NCI-H2227 treated with DMSO at 0.1 percent for 48 hours (cell line): ENCODE results near the gene ATF5.
"Not testable (repeated sequence)": the region's sequence is repeated elsewhere in the genome, so short reads cannot be mapped to it uniquely, and the experiment has no call there.

Experiments
- DNase-seq: peaks from one replicate; lab custom pipeline; 2025; lab: John Stamatoyannopoulos, UW

The ATF5 gene

GRCh38 chr19:49949742-49950589, 21.0 kb downstream of the ATF5 start:
- DNase-seq: no peak

GRCh38 chr19:49950590-49950948, 21.6 kb downstream of the ATF5 start:
- DNase-seq: no peak

- DNase-seq: no peak
Measured at GRCh38 chr19:49950956-49951526, 22.0 kb downstream of the ATF5 start.

DNA sequence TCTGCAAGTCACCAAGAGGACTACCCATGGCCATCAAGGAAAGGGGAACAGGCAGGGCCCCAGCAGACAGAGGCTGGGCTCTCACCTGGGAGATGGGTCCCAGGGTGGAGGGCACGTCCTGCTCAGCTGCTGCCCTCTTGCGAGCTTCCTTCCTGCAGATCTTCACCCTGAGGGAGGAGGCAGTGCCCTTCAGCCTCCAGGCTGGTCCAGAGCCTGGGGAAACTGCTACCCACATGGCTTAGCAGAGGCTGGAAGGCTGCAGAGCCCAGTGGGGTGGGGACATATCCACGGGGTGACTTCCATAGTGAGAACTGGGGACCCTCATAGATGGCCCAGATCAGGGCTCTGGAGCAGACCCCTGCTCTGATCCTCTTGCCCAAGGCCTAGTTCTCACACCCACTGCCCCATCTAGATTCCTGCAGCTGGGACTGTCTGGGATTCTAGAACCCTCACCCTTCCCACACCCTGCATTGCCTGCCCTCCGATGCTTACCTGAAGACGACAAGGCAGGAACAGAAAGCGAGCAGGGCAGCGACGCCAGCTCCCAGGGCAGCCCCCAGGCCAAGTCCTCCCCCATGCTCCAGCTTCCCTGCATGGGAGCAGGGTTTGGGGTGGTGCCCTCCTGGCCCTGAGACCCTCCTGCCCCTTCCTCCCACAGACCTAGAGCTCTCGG, 22.9 kb downstream of the ATF5 start:
- no peak for DNase-seq

GRCh38 chr19:49952479-49952836, 23.5 kb downstream of the ATF5 start:
- DNase-seq: no peak

GRCh38 chr19:49952906-49953305, 23.9 kb downstream of the ATF5 start:
- DNase-seq: no peak

GRCh38 chr19:49953416-49953815, 24.4 kb downstream of the ATF5 start:
- no peak for DNase-seq

GRCh38 chr19:49954092-49954829, 25.3 kb downstream of the ATF5 start:
- DNase-seq: no peak

GRCh38 chr19:49954933-49955332, 25.9 kb downstream of the ATF5 start:
- DNase-seq: no peak

GRCh38 chr19:49956115-49956495, 27.1 kb downstream of the ATF5 start:
- no peak for DNase-seq

- DNase-seq: no peak
Measured at GRCh38 chr19:49957262-49957915, 28.4 kb downstream of the ATF5 start.

DNA sequence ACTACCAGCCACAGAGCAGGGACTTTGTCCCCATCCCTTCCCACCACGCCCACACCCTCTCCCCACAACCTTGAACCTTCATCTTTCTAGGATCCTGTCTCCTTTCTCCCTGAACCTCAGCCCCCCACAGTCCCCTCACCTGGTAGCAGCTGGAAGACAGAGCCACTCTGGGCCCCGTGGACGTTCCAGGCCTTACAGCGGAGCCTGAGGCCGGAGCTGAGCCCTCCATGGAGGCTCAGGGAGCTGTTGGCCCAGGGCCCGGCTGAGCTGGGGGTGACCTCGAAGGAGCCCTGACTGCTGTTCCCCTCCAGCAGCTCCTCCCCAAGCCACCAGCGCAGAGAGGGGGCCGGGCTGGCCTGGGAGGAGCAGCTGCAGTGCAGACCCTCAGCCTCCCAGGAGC, 29.1 kb downstream of the ATF5 start:
- DNase-seq: not testable (repeated sequence)

DNA sequence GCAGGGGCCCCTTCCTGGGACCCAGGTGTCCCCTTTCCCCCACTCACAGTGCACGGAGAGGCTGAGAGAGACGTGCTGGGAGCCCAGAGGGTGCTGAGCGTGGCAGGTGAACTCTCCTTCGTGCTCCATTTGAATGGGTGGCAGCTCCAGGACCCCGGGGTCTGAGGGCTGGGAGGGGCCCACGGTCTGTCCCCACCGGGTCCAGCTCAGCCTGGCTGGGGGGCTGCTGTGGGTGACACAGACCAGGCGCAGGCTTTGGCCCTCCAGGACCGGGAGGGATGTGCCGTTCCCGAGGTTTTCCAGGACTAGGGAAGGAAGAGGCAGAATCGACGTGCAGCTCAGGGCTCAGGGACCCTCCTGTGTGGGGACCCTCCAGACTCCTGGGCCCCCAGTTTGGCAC, 29.6 kb downstream of the ATF5 start:
- DNase-seq: not testable (repeated sequence)

DNA sequence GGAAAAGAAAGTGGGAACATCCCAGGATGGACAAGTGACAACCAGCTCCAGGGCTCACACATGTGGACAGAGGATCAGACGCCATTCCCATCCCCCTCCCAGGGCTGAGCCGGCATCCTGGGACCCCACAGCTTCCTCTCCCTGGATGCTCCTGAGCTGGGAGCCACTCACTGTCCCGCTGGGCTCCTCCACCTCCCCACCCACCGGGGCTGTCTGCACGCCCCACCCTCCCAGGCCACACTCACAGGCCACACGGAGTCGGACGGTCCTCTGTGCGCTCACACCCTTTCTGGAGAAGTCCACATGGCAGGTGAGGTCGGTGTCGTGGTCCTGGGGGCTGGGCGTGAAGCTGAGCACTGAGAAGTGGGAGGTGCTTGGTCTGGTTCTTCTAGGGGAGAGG, 30.9 kb downstream of the ATF5 start:
- DNase-seq: not testable (repeated sequence)

DNA sequence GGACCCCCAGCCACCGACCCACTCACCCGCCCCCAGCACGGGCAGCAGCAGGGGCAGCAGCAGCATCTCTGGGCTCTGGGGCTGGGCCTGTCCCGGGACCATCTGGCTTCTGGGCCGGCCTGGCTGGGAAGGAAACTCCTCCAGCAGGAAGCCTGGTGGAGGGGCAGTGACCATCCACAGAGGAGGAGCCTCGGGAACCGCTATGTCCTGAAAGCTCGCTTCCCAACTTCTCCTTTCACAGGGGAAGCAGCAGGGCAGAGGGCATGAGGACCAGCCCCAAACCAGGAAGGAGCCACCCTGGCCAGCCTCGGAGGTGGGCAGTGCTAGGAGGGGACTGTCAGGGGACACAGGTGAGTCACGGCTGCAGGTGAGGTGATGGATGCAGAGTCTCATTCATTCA, 32.0 kb downstream of the ATF5 start, which contains the start of gene SIGLEC11:
SIGLEC11 (minus strand) TSS at position 193 of the 400 bp plus-strand sequence; CDS start at position 102, 91 bp downstream.
- not testable (repeated sequence) for DNase-seq

GRCh38 chr19:49968279-49968922, 39.4 kb downstream of the ATF5 start:
- no peak for DNase-seq

GRCh38 chr19:49969355-49969754, 40.4 kb downstream of the ATF5 start:
- not testable (repeated sequence) for DNase-seq

- DNase-seq: no peak
Measured at GRCh38 chr19:49971991-49972411, 43.0 kb downstream of the ATF5 start.

DNA sequence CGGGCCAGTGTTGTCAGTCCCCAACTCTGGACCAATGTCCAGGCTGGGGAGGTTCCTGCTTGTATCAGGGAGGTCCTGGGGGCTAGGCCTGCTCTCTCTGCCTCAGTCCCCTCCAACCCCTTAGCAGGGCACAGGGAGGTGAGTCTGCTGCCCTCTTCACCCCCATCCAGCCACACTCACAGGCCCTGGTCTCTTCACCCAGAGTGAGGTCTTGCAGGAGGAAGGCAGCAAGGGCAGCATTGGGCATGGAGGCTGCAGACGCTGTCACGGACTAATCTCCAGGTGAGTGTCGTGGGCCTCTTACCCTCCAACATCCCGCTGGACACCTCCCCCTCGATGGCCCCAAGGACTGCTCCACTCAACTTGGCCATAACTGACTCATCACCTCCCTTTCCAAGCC, 43.8 kb downstream of the ATF5 start:
- no peak for DNase-seq

DNA sequence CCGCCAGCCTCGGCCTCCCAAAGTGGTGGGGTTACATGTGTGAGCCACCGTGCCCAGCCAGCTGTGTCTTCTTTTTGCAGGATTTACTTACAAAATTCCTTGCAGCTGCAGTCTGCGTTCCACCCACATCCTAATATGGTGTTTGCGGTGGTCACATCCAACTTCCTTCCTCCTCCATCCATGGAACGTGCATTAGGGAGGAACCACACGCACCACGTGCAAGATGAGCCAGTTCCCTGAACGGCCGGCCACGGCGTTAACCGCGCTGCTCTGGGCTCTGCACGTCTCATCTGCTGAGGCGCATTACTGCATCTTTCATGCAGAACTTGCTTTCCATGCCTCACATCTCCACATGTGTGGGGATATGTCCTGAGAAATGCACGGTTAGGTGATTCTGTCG, 45.0 kb downstream of the ATF5 start:
- DNase-seq: no peak

DNA sequence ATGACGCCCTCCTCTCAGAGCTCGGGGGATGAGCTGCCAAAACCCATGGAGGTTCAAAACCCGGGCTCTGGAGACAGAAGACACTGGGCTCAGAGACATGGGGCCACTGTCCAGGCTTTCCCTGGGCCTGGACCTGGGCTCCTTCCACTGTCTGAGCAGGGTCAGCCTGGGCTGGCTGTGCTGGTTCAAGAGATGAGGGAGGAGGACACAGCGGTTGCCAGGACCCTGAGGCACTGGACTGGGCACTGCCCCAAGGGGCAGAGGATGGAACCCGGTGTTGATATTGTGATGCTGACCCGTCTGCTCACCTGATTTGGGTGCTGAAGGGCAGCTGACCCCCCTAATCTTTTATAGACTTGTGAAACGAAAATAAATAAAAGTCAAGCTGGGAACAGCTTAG, 46.0 kb downstream of the ATF5 start:
- DNase-seq: no peak
